Progenitor cell of endocrine pancreas (in vitro differentiated cells): ENCODE measurements around the gene PRSS53. TPM values are rescaled to one million over a fixed set of nuclear protein-coding genes. Genes with fewer than 3 reads are reported as not detected.

Experiments
- DNase-seq: peaks from one replicate; pipeline ENCODE4 v3.0.0; 2021; ENCODE audit warnings: low spot score; ENCODE audit not compliant: unreplicated experiment
- H3K27ac Mint-ChIP-seq: 2 replicates; pipeline ENCODE4 v1.8.0; 2021; ENCODE audit warnings: mild to moderate bottlenecking, moderate library complexity, mixed read lengths
- H3K27me3 Mint-ChIP-seq: 2 replicates; pipeline ENCODE4 v1.8.0; 2021; ENCODE audit warnings: mixed read lengths
- H3K36me3 Mint-ChIP-seq: 2 replicates; pipeline ENCODE4 v1.8.0; 2022; ENCODE audit warnings: mixed read lengths; ENCODE audit not compliant: insufficient read depth
- H3K4me1 Mint-ChIP-seq: 2 replicates; pipeline ENCODE4 v1.8.0; 2021; ENCODE audit warnings: low read depth, mixed read lengths
- H3K4me3 Mint-ChIP-seq: 2 replicates; pipeline ENCODE4 v1.8.0; 2021; ENCODE audit warnings: low read depth, mild to moderate bottlenecking, moderate library complexity, mixed read lengths
- H3K9me3 Mint-ChIP-seq: 2 replicates; pipeline ENCODE4 v1.8.0; 2021; ENCODE audit warnings: low read depth, mixed read lengths
- total RNA-seq: library from RNA; stranded (reverse); gene quantifications from 2 replicates; pipeline ENCODE4 v1.2.1, GENCODE V29; 2021
- TF ChIP-seq, protein P1 (sequence below): fragments of 200-600 bp; sonication (generic); IDR thresholded peaks from one replicate; pipeline ENCODE4 v1.5.0; 2021; ENCODE audit warnings: antibody characterized with exemption, mild to moderate bottlenecking; ENCODE audit not compliant: unreplicated experiment

Gene PRSS53
- total RNA-seq, 1 donor from 2014 or later: 2.3 TPM

- Mint-ChIP-seq H3K9me3 (no peaks in the 10 kb centered on the region), H3K27me3 (peaks cover 3% of the 10 kb centered on the region), H3K36me3 (no peaks in the 10 kb centered on the region), H3K4me3 (peak overlapping the region; percentile 94), H3K27ac (peak overlapping the region; percentile 90), H3K4me1 (peaks cover 9% of the 10 kb centered on the region)
- no peak for DNase-seq
- TF ChIP-seq, protein P1, sequence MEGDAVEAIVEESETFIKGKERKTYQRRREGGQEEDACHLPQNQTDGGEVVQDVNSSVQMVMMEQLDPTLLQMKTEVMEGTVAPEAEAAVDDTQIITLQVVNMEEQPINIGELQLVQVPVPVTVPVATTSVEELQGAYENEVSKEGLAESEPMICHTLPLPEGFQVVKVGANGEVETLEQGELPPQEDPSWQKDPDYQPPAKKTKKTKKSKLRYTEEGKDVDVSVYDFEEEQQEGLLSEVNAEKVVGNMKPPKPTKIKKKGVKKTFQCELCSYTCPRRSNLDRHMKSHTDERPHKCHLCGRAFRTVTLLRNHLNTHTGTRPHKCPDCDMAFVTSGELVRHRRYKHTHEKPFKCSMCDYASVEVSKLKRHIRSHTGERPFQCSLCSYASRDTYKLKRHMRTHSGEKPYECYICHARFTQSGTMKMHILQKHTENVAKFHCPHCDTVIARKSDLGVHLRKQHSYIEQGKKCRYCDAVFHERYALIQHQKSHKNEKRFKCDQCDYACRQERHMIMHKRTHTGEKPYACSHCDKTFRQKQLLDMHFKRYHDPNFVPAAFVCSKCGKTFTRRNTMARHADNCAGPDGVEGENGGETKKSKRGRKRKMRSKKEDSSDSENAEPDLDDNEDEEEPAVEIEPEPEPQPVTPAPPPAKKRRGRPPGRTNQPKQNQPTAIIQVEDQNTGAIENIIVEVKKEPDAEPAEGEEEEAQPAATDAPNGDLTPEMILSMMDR: no peak
These were observed 5.3 kb upstream of the PRSS53 start for GRCh38 chr16:31094088-31094423.

DNA sequence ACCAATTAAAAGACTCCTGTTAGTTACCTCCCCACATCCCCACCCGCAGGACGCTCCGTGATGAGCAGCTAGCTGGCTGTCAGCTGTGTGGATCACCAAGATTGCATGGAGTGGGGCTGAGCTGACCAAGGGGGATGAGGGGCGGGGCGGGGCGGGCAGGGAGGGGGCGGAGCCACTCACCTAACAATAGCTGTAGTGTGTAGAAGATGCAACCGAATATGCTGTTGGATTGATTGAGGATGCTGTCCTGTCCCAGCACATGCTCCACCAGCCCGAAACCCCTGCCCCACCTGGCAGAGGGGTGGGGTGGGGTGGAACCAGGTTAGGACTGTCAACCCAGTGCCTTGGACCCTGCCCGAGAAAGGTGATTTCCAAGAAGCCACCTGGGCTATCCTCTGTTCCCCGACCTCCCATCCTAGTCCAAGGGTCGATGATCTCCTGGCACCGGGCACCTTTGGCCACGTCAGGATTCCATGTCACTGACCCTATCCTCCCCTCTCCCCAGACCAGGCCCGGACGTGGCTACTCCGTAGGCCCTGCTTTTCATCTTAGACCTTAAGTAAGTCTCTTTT is 4.5 kb upstream of the PRSS53 start:
- Mint-ChIP-seq H3K36me3 (no peaks in the 10 kb centered on the region), H3K27ac (no peak overlapping the region), H3K4me1 (peaks cover 9% of the 10 kb centered on the region), H3K4me3 (peak overlapping the region; percentile 94), H3K27me3 (peaks cover 2% of the 10 kb centered on the region), H3K9me3 (no peaks in the 10 kb centered on the region)
- TF ChIP-seq, protein P1: no peak
- DNase-seq: no peak

DNA sequence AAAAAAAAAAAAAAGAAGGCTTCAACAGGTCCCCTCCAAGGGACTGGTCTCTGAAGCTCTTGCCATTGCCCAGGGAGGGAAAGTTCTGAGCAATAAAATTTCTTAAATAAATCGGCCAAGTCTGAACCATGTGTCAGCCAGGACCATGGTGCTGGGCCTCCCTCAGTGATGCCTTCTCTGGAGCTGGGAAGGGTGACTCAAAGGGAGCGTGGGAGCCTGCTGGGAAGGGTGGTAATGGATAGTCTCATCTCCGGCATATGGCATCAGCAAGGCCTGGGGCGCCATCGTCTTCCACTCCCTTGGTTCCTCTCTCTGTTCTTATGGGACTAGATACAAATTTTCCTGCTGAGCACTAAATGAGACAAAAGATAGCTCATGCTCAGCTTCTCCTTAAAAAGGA is 3.6 kb upstream of the PRSS53 start:
- Mint-ChIP-seq H3K27ac (no peak overlapping the region), H3K36me3 (no peaks in the 10 kb centered on the region), H3K27me3 (no peaks in the 10 kb centered on the region), H3K9me3 (no peaks in the 10 kb centered on the region), H3K4me3 (peak overlapping the region; percentile 50), H3K4me1 (peaks cover 9% of the 10 kb centered on the region)
- no peak for DNase-seq
- TF ChIP-seq, protein P1: no peak

- no peaks in the 10 kb centered on the region for H3K9me3 Mint-ChIP-seq
- peaks cover 8% of the 10 kb centered on the region for H3K4me1 Mint-ChIP-seq
- DNase-seq: no peak
- H3K36me3 Mint-ChIP-seq: no peaks in the 10 kb centered on the region
- no peak overlapping the region for H3K4me3 Mint-ChIP-seq
- no peaks in the 10 kb centered on the region for H3K27me3 Mint-ChIP-seq
- TF ChIP-seq, protein P1: no peak
- H3K27ac Mint-ChIP-seq: no peak overlapping the region
These were observed 1.8 kb upstream of the PRSS53 start for GRCh38 chr16:31090540-31090939.

DNA sequence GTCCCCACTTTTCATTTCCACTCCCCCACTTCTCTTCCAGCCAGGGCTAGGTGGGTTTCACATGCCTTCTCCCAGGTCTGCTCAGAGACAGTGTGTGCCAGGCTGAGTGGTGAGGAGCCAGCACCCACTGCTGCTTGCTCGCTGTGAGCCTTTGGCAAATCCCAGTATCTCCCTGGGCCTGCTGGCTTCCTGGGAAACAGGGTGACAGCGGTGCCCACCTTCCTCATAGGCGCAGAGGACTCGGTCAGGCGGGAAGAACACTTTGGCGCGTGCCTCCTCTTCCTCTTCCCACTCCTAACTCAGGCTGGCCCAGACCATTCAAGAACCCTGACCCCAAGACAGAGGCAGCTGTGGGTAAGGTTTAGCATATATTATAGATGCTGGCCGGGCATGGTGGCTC is 456 bp upstream of the PRSS53 start:
- no peaks in the 10 kb centered on the region for H3K27me3 Mint-ChIP-seq
- no peak overlapping the region for H3K4me3 Mint-ChIP-seq

More for the DNA sequence above, 456 bp upstream of the PRSS53 start:
- TF ChIP-seq, protein P1: no peak
- Mint-ChIP-seq H3K36me3 (no peaks in the 10 kb centered on the region), H3K27ac (no peak overlapping the region), H3K9me3 (no peaks in the 10 kb centered on the region), H3K4me1 (peaks cover 7% of the 10 kb centered on the region)
- DNase-seq: no peak
